ENCODE measurements around the gene DDX41. TPM values are rescaled to one million over a fixed set of nuclear protein-coding genes. Genes with fewer than 3 reads are reported as not detected.

The DDX41 gene
- total and polyA plus RNA-seq, 5 donors from 2014 or later = 41.8 to 73.2 (median 46.5) TPM

DNA sequence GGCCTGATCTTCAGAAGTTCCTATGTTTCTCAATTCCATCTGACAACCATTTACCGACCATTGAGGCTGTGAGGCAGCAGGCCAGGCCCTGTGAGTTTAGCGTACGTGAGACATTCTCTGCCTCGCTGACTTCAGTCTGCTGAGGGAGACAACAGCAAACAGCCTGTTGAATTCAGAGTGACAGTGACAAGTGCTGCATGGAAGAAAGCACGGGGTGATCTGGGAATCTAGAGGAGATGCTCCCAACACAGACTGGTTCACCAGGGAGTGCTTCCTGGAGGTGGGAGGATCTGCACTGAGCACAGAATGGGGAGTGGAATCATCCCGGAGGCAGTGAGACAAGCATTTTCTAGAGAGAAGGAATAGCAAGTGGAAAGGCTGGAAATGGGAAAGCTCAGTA lies 10.0 kb upstream of the DDX41 start:
- peaks cover 0 to 7% (median 3%) of the 10 kb centered on the region in 4 donors for H3K4me1 Mint-ChIP-seq
- no peak for DNase-seq
- no peaks in the 10 kb centered on the region for H3K9me3 ChIP-seq (ENCODE audit: control insufficient read depth in 2 of 2, low read length in 2 of 2)
- no peak for ATAC-seq (ENCODE audit: low read depth in 2 of 2)
- peaks cover 11% of the 10 kb centered on the region for H3K36me3 Mint-ChIP-seq
- H3K4me3 Mint-ChIP-seq = no peak overlapping the region
- no peaks in the 10 kb centered on the region for H3K4me1 ChIP-seq (ENCODE audit: control insufficient read depth, insufficient read depth, low read length, poor library complexity, severe bottlenecking)
- no peaks in the 10 kb centered on the region for H3K27me3 Mint-ChIP-seq
- no peak overlapping the region for H3K27ac Mint-ChIP-seq
- H3K4me3 ChIP-seq (ENCODE audit: low read depth, low read length) = no peak overlapping the region
- H3K27me3 ChIP-seq (ENCODE audit: control insufficient read depth, insufficient read depth, low read length) = no peaks in the 10 kb centered on the region
- H3K27ac ChIP-seq (ENCODE audit: insufficient read depth, low read length, poor library complexity, severe bottlenecking) = no peak overlapping the region
- peaks cover 65% of the 10 kb centered on the region for H3K36me3 ChIP-seq (ENCODE audit: control insufficient read depth, insufficient read depth, low read length)
- peaks cover 0 to 1% (median 0%) of the 10 kb centered on the region in 7 donors for H3K9me3 Mint-ChIP-seq

DNA sequence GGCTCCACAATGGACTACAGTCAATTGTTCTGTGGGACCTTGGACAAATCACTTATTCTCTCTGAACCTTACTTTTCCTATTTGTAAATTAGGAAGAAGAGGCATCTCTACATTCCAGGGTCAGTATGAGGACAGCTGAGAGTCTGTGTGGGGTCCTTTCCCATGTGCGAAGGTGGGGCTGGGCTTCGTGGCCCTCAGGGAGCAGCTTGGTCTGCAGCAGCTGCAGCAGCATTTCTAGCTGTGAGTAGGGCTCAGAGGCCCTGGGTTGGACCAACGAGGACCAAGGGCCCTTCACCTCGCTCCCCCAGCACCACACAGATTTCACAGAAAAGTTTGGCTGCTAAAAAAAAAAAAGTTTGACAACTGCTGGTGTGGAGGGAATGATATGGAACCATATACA lies 9.4 kb upstream of the DDX41 start:
- Mint-ChIP-seq H3K27me3 (no peaks in the 10 kb centered on the region), H3K4me3 (no peak overlapping the region), H3K4me1 (peaks cover 0 to 12% (median 4%) of the 10 kb centered on the region in 4 donors), H3K36me3 (peaks cover 14% of the 10 kb centered on the region), H3K27ac (no peak overlapping the region), H3K9me3 (peaks cover 0 to 1% (median 0%) of the 10 kb centered on the region in 7 donors)
- DNase-seq = no peak
- Histone ChIP-seq H3K9me3 (ENCODE audit: control insufficient read depth in 2 of 2, low read length in 2 of 2) (no peaks in the 10 kb centered on the region), H3K4me1 (ENCODE audit: control insufficient read depth, insufficient read depth, low read length, poor library complexity, severe bottlenecking) (peaks cover 4% of the 10 kb centered on the region), H3K4me3 (ENCODE audit: low read depth, low read length) (no peak overlapping the region), H3K27ac (ENCODE audit: insufficient read depth, low read length, poor library complexity, severe bottlenecking) (no peak overlapping the region), H3K36me3 (ENCODE audit: control insufficient read depth, insufficient read depth, low read length) (peaks cover 67% of the 10 kb centered on the region), H3K27me3 (ENCODE audit: control insufficient read depth, insufficient read depth, low read length) (no peaks in the 10 kb centered on the region)
- ATAC-seq (ENCODE audit: low read depth in 2 of 2) = no peak

DNA sequence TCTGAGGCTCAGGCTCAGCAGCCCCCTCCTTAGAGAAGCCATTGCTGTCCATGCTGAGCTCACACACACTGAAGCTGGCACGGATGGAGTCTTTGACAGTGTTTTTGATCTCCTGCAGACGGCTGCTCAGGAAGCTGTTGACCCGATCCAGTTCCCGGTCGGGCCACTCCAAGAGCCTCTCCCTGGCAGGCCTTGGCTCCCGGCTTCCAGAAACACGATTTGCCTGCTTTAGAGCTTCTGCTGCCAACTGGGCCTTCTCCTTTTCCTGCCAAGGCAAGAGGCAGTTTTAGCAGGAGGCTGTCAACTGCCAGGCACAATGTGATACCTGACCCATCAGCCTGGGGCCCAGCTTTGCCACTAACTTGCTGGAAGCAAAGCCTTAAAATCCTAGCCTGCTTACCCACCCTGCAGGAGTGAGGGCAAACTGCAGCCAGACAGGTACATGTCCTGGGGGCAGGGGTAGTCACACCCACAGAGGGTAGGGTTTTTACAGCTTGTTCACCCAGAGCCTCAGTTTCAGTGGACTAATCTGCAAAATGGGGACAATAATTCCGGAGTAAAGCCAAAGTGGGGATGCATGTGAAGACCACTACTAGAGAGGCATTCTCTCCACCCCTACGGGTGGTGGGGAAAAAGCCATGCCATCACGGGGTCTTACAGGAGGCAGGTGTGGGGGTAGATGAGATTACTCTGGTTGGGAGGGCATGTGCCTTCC lies 8.3 kb upstream of the DDX41 start:
- no peak overlapping the region for H3K4me3 ChIP-seq (ENCODE audit: low read depth, low read length)
- peaks cover 0 to 23% (median 6%) of the 10 kb centered on the region in 4 donors for H3K4me1 Mint-ChIP-seq
- H3K27ac ChIP-seq (ENCODE audit: insufficient read depth, low read length, poor library complexity, severe bottlenecking) = no peak overlapping the region
- no peaks in the 10 kb centered on the region for H3K27me3 Mint-ChIP-seq
- peaks cover 60% of the 10 kb centered on the region for H3K36me3 ChIP-seq (ENCODE audit: control insufficient read depth, insufficient read depth, low read length)
- peaks cover 10% of the 10 kb centered on the region for H3K36me3 Mint-ChIP-seq
- H3K4me3 Mint-ChIP-seq = no peak overlapping the region
- H3K4me1 ChIP-seq (ENCODE audit: control insufficient read depth, insufficient read depth, low read length, poor library complexity, severe bottlenecking) = peaks cover 9% of the 10 kb centered on the region
- no peak overlapping the region for H3K27ac Mint-ChIP-seq
- no peak for DNase-seq
- H3K9me3 Mint-ChIP-seq = no peaks in the 10 kb centered on the region
- no peaks in the 10 kb centered on the region for H3K9me3 ChIP-seq (ENCODE audit: control insufficient read depth in 2 of 2, low read length in 2 of 2)
- no peaks in the 10 kb centered on the region for H3K27me3 ChIP-seq (ENCODE audit: control insufficient read depth, insufficient read depth, low read length)
- ATAC-seq (ENCODE audit: low read depth in 2 of 2) = no peak

DNA sequence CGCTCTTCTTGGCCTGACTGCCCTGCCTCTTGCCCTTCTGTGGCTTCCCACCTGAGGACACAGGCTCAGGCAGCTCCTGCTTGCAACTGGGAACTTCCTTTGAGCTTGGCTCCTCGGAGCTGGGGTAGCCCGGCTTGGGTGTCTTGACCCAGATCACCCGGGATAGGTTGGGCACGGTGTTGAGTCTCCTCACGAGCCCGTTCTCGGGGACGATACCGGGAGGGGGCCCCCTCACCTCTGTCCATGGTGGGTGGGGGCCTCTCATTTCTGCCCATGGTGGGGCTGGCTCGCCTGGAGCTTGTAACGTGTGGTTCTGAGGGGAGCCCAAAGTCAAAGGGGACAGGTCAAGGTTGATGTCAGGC lies 7.8 kb upstream of the DDX41 start:
- H3K36me3 Mint-ChIP-seq = peaks cover 6% of the 10 kb centered on the region
- no peak for ATAC-seq (ENCODE audit: low read depth in 2 of 2)
- Histone ChIP-seq H3K4me3 (ENCODE audit: low read depth, low read length) (no peak overlapping the region), H3K36me3 (ENCODE audit: control insufficient read depth, insufficient read depth, low read length) (peaks cover 54% of the 10 kb centered on the region), H3K4me1 (ENCODE audit: control insufficient read depth, insufficient read depth, low read length, poor library complexity, severe bottlenecking) (peaks cover 15% of the 10 kb centered on the region), H3K27ac (ENCODE audit: insufficient read depth, low read length, poor library complexity, severe bottlenecking) (no peak overlapping the region), H3K27me3 (ENCODE audit: control insufficient read depth, insufficient read depth, low read length) (no peaks in the 10 kb centered on the region), H3K9me3 (ENCODE audit: control insufficient read depth in 2 of 2, low read length in 2 of 2) (no peaks in the 10 kb centered on the region)
- H3K9me3 Mint-ChIP-seq = no peaks in the 10 kb centered on the region
- no peak for DNase-seq
- H3K4me1 Mint-ChIP-seq = peaks cover 0 to 27% (median 9%) of the 10 kb centered on the region in 4 donors
- no peak overlapping the region for H3K27ac Mint-ChIP-seq
- no peaks in the 10 kb centered on the region for H3K27me3 Mint-ChIP-seq
- H3K4me3 Mint-ChIP-seq = no peak overlapping the region

DNA sequence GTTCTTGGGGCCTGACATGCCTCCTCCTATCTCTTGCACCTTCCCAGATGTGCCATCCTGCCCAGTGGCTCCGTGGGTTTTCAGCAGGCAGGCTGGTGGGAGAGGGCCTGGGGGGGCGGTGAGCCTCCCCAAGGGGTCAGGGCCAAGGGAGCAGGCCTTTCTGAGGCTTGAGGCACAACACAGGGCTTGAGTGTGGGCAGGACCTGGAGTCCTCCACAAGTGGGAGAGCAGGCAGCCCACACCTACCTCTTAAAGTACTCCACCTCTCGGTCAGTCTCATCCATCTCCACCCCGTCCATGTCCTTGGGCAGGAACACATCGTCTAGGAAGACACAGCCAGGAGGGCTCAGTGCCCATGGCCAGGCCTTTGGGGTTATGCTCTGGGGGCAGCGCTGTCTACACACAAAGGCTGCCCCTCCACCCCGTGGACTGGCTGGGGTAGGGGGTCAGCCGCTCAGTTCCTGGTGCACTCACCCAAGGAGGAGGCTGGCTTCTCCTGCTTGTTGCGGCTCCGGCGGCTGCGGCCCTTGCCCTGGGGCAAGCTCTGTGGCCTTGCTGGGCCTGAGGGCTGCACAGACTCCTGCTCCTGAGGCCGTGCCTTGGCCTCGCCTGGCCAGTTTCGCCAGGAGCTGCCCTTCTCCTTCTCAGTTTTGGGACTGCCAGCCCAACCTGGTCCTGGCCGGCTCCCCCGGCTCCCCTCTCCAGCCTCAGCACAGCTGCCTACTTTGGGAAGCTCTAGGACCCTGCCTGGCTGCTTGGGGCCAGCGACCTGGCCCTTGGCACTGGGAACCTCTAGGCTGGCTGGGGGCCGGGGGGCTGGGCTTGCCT lies 7.2 kb upstream of the DDX41 start:
- H3K4me3 ChIP-seq (ENCODE audit: low read depth, low read length) = no peak overlapping the region
- H3K4me3 Mint-ChIP-seq = no peak overlapping the region
- peaks cover 0 to 33% (median 9%) of the 10 kb centered on the region in 4 donors for H3K4me1 Mint-ChIP-seq
- H3K4me1 ChIP-seq (ENCODE audit: control insufficient read depth, insufficient read depth, low read length, poor library complexity, severe bottlenecking) = peaks cover 20% of the 10 kb centered on the region
- H3K9me3 Mint-ChIP-seq = no peaks in the 10 kb centered on the region
- DNase-seq (no peak), ATAC-seq (ENCODE audit: low read depth in 2 of 2) (no peak)
- H3K27me3 Mint-ChIP-seq = no peaks in the 10 kb centered on the region
- H3K27ac Mint-ChIP-seq = no peak overlapping the region
- H3K36me3 Mint-ChIP-seq = peaks cover 3% of the 10 kb centered on the region
- H3K27ac ChIP-seq (ENCODE audit: insufficient read depth, low read length, poor library complexity, severe bottlenecking) = no peak overlapping the region
- no peaks in the 10 kb centered on the region for H3K9me3 ChIP-seq (ENCODE audit: control insufficient read depth in 2 of 2, low read length in 2 of 2)
- H3K36me3 ChIP-seq (ENCODE audit: control insufficient read depth, insufficient read depth, low read length) = peaks cover 48% of the 10 kb centered on the region
- H3K27me3 ChIP-seq (ENCODE audit: control insufficient read depth, insufficient read depth, low read length) = no peaks in the 10 kb centered on the region

GRCh38 chr5:177520916-177521513 lies 4.3 kb upstream of the DDX41 start:
- H3K4me3 Mint-ChIP-seq = peak overlapping the region in 2 of 4 donors; percentile 16 to 64
- peaks cover 0 to 2% (median 0%) of the 10 kb centered on the region in 7 donors for H3K9me3 Mint-ChIP-seq
- H3K9me3 ChIP-seq (ENCODE audit: control insufficient read depth in 2 of 2, low read length in 2 of 2) = no peaks in the 10 kb centered on the region
- peaks cover 28% of the 10 kb centered on the region for H3K36me3 ChIP-seq (ENCODE audit: control insufficient read depth, insufficient read depth, low read length)
- H3K27me3 ChIP-seq (ENCODE audit: control insufficient read depth, insufficient read depth, low read length) = no peaks in the 10 kb centered on the region
- ATAC-seq (ENCODE audit: low read depth in 2 of 2) (no peak), DNase-seq (no peak)
- H3K36me3 Mint-ChIP-seq = peaks cover 8% of the 10 kb centered on the region
- no peak overlapping the region for H3K27ac ChIP-seq (ENCODE audit: insufficient read depth, low read length, poor library complexity, severe bottlenecking)
- peaks cover 29% of the 10 kb centered on the region for H3K4me1 ChIP-seq (ENCODE audit: control insufficient read depth, insufficient read depth, low read length, poor library complexity, severe bottlenecking)
- H3K4me3 ChIP-seq (ENCODE audit: low read depth, low read length) = no peak overlapping the region
- H3K27me3 Mint-ChIP-seq = no peaks in the 10 kb centered on the region
- peaks cover 0 to 47% (median 17%) of the 10 kb centered on the region in 4 donors for H3K4me1 Mint-ChIP-seq
- H3K27ac Mint-ChIP-seq = peak overlapping the region in 2 of 3 donors; percentile 46 to 62

GRCh38 chr5:177520271-177520670 lies 3.5 kb upstream of the DDX41 start:
- no peaks in the 10 kb centered on the region for H3K27me3 Mint-ChIP-seq
- H3K27me3 ChIP-seq (ENCODE audit: control insufficient read depth, insufficient read depth, low read length) = no peaks in the 10 kb centered on the region
- peak overlapping the region in 2 of 3 donors; percentile 55 to 62 for H3K27ac Mint-ChIP-seq
- H3K36me3 Mint-ChIP-seq = peaks cover 14% of the 10 kb centered on the region
- H3K4me3 Mint-ChIP-seq = peak overlapping the region in 2 of 4 donors; percentile 28 to 38
- H3K4me1 ChIP-seq (ENCODE audit: control insufficient read depth, insufficient read depth, low read length, poor library complexity, severe bottlenecking) = peaks cover 36% of the 10 kb centered on the region
- peaks cover 0 to 2% (median 0%) of the 10 kb centered on the region in 7 donors for H3K9me3 Mint-ChIP-seq
- peaks cover 0 to 54% (median 23%) of the 10 kb centered on the region in 4 donors for H3K4me1 Mint-ChIP-seq
- no peak overlapping the region for H3K4me3 ChIP-seq (ENCODE audit: low read depth, low read length)
- DNase-seq (no peak), ATAC-seq (ENCODE audit: low read depth in 2 of 2) (no peak)
- no peak overlapping the region for H3K27ac ChIP-seq (ENCODE audit: insufficient read depth, low read length, poor library complexity, severe bottlenecking)
- peaks cover 24% of the 10 kb centered on the region for H3K36me3 ChIP-seq (ENCODE audit: control insufficient read depth, insufficient read depth, low read length)
- no peaks in the 10 kb centered on the region for H3K9me3 ChIP-seq (ENCODE audit: control insufficient read depth in 2 of 2, low read length in 2 of 2)

Data from CD4-positive, CD25-positive, alpha-beta regulatory T cell (primary cell).